Measurements from ENCODE around the gene PPP1R26. TPM values are rescaled to one million over a fixed set of nuclear protein-coding genes. Genes with fewer than 3 reads are reported as not detected.
A peak's percentile ranks its signal among the peaks of the same experiment; 100 is the strongest.

Gene PPP1R26
- total RNA-seq, 1 donor from 2014 or later = 23.0 TPM

- H3K27ac ChIP-seq = no peak overlapping the region
- Mint-ChIP-seq H3K27me3 (ENCODE audit: insufficient read depth, low read depth) (peaks cover 8% of the 10 kb centered on the region), H3K9me3 (no peaks in the 10 kb centered on the region), H3K4me1 (peaks cover 20% of the 10 kb centered on the region), H3K36me3 (peaks cover 11% of the 10 kb centered on the region), H3K27ac (no peak overlapping the region), H3K4me3 (peak overlapping the region; percentile 49)
- DNase-seq (ENCODE audit: low spot score) = no peak
- no peak overlapping the region for H3K9ac ChIP-seq
- no peak overlapping the region for H2AFZ ChIP-seq (replicated peaks)
- H3K4me2 ChIP-seq = peak overlapping the region; percentile 14
- no peaks in the 10 kb centered on the region for H3K36me3 ChIP-seq
- no peaks in the 10 kb centered on the region for H3K9me3 ChIP-seq (ENCODE audit: low read depth)
- H4K20me1 ChIP-seq (ENCODE audit: low read depth) = peaks cover 39% of the 10 kb centered on the region
- TF ChIP-seq EZH2phosphoT487 (IDR thresholded peaks at IDR 0.05) (no peak), EZH2 (IDR thresholded peaks at IDR 0.05) (no peak), CTCF (IDR thresholded peaks at IDR 0.05) (no peak)
- peaks cover 20% of the 10 kb centered on the region for H3F3A ChIP-seq (ENCODE audit: low read depth)
- peaks cover 9% of the 10 kb centered on the region for H3K4me1 ChIP-seq
- H3K4me3 ChIP-seq = no peak overlapping the region
- peaks cover 38% of the 10 kb centered on the region for H3K79me2 ChIP-seq (ENCODE audit: low read depth)
- no peaks in the 10 kb centered on the region for H3K27me3 ChIP-seq
Measured at GRCh38 chr9:135482015-135482754, 2.6 kb downstream of the PPP1R26 start.

DNA sequence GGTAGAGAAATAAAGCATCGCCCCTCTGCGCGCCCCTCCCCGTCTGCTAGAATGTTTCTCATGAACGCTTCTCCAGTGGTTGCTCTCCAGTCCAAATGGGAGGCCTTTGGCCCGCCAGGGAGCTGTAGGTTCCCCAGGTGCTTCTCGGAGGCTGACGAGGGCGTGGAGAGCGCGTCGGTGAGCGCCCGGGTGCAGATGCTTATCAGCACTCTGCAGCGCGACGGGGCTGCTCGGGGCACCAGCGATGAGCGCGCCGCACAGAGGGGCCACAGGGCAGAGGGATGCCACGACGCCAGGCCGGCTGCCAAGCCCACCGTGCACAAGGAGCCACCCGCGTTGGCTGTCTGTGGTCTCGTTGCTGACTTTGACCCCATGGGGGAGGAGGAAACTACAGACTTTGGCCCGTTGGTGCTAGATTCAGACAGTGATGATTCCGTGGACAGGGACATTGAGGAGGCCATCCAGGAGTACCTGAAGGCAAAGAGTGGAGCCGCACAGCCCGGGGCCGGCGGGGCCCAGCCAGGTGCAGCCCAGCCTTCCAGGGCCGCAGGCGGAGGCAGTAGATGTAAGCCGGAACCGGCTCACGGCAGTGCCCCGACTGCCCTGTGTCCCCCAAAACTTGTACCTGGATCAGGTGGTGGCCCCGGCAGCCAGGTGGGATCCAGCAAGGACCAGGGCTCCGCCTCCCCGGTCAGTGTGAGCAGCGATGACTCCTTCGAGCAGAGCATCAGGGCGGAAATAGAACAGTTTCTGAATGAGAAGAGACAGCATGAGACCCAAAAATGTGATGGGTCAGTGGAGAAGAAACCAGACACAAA lies 5.1 kb downstream of the PPP1R26 start:
- Histone ChIP-seq H3K27ac (no peak overlapping the region), H3K4me3 (no peak overlapping the region), H3K36me3 (no peaks in the 10 kb centered on the region), H3K4me2 (no peak overlapping the region), H3K9ac (no peak overlapping the region), H3K27me3 (no peaks in the 10 kb centered on the region), H4K20me1 (ENCODE audit: low read depth) (peaks cover 40% of the 10 kb centered on the region), H2AFZ (replicated peaks) (no peak overlapping the region), H3K4me1 (peaks cover 9% of the 10 kb centered on the region), H3K79me2 (ENCODE audit: low read depth) (peaks cover 38% of the 10 kb centered on the region), H3K9me3 (ENCODE audit: low read depth) (no peaks in the 10 kb centered on the region), H3F3A (ENCODE audit: low read depth) (peaks cover 5% of the 10 kb centered on the region)
- no peak overlapping the region for H3K4me3 Mint-ChIP-seq
- no peak for DNase-seq (ENCODE audit: low spot score)
- H3K27me3 Mint-ChIP-seq (ENCODE audit: insufficient read depth, low read depth) = peaks cover 2% of the 10 kb centered on the region
- no peak overlapping the region for H3K27ac Mint-ChIP-seq
- H3K9me3 Mint-ChIP-seq = no peaks in the 10 kb centered on the region
- peaks cover 8% of the 10 kb centered on the region for H3K4me1 Mint-ChIP-seq
- peaks cover 14% of the 10 kb centered on the region for H3K36me3 Mint-ChIP-seq
- TF ChIP-seq EZH2 (IDR thresholded peaks at IDR 0.05) (no peak), CTCF (IDR thresholded peaks at IDR 0.05) (no peak), EZH2phosphoT487 (IDR thresholded peaks at IDR 0.05) (no peak)

DNA sequence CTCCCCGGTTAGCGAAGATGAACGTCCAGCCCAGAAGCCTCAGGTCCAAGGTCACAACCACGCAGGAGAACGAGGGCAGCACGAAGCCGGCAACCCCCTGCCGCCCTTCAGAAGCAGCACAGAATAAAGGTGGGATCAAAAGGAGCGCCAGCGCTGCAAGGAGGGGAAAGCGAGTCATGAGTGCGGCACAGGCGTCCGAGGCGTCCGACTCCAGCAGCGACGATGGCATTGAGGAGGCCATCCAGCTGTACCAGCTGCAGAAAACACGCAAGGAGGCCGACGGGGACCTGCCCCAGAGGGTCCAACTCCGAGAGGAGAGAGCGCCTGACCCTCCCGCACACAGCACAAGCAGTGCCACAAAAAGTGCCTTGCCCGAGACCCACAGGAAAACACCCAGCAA lies 5.8 kb downstream of the PPP1R26 start:
- Mint-ChIP-seq H3K9me3 (no peaks in the 10 kb centered on the region), H3K27ac (no peak overlapping the region), H3K4me1 (peaks cover 8% of the 10 kb centered on the region), H3K27me3 (ENCODE audit: insufficient read depth, low read depth) (peaks cover 2% of the 10 kb centered on the region), H3K36me3 (peaks cover 14% of the 10 kb centered on the region), H3K4me3 (no peak overlapping the region)
- no peak for TF ChIP-seq EZH2phosphoT487 (IDR thresholded peaks at IDR 0.05)
- TF ChIP-seq CTCF (IDR thresholded peaks at IDR 0.05) = no peak
- no peak for TF ChIP-seq EZH2 (IDR thresholded peaks at IDR 0.05)
- Histone ChIP-seq H3K9ac (no peak overlapping the region), H4K20me1 (ENCODE audit: low read depth) (peaks cover 43% of the 10 kb centered on the region), H3K4me2 (no peak overlapping the region), H2AFZ (replicated peaks) (no peak overlapping the region), H3K4me3 (no peak overlapping the region), H3K4me1 (peaks cover 9% of the 10 kb centered on the region), H3K9me3 (ENCODE audit: low read depth) (no peaks in the 10 kb centered on the region), H3K79me2 (ENCODE audit: low read depth) (peaks cover 34% of the 10 kb centered on the region), H3K36me3 (no peaks in the 10 kb centered on the region), H3F3A (ENCODE audit: low read depth) (peaks cover 1% of the 10 kb centered on the region), H3K27ac (no peak overlapping the region), H3K27me3 (no peaks in the 10 kb centered on the region)
- DNase-seq (ENCODE audit: low spot score) = no peak
